ENCODE data around the gene CDH5. TPM values are rescaled to one million over a fixed set of nuclear protein-coding genes. Genes with fewer than 3 reads are reported as not detected.

CDH5 gene
- total RNA-seq, 2 donors from 2014 or later: 0.18 TPM; not detected in 1

DNA sequence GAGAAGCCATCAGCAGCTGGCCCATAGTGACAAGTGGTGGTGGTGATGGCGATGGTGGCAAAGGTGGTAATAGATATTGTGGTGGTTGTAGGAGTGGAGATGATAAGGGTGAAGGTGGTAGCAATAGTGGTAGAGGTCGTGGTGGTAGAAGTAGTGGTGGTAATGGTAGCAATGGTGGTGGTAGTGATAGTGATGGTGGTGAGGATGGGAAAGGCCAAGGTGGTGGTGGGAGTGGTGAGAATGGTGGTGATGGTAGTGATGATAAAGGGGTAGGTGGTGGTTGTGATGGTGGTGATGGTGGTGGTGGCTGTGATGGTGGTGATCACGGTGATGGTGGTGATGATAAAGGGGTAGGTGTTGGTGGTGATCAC lies 13.1 kb downstream of the CDH5 start:
- no peak overlapping the region for H3K27ac Mint-ChIP-seq
- no peaks in the 10 kb centered on the region for H3K27me3 ChIP-seq (ENCODE audit: control insufficient read depth, insufficient read depth, low read length, poor library complexity, severe bottlenecking)
- peaks cover 14% of the 10 kb centered on the region for H3K4me1 Mint-ChIP-seq
- H3K9me3 ChIP-seq (ENCODE audit: control insufficient read depth, low read length): no peaks in the 10 kb centered on the region
- H3K4me1 ChIP-seq (ENCODE audit: control insufficient read depth, insufficient read depth, low read length): no peaks in the 10 kb centered on the region
- H3K9me3 Mint-ChIP-seq: no peaks in the 10 kb centered on the region
- H3K36me3 Mint-ChIP-seq (ENCODE audit: low read depth): no peaks in the 10 kb centered on the region
- no peak for DNase-seq
- no peak overlapping the region for H3K4me3 Mint-ChIP-seq
- no peaks in the 10 kb centered on the region for H3K36me3 ChIP-seq (ENCODE audit: control insufficient read depth, insufficient read depth, low read length)
- no peak for TF ChIP-seq CTCF (conservative IDR thresholded peaks at IDR 0.05)
- no peak overlapping the region for H3K9ac ChIP-seq (ENCODE audit: extremely low read depth, low read length, poor library complexity, severe bottlenecking)
- 92 to 93% methylated on average over 2 to 3 of the region's 3 CpGs for WGBS, 2 experiments (ENCODE audit: insufficient coverage in 1 of 2, insufficient read length in 1 of 2)
- no peak overlapping the region for H3K4me3 ChIP-seq (ENCODE audit: low read length)
- no peaks in the 10 kb centered on the region for H3K27me3 Mint-ChIP-seq (ENCODE audit: insufficient read depth)
- no peak overlapping the region for H3K27ac ChIP-seq (ENCODE audit: low read depth, low read length)

- no peak overlapping the region for H3K27ac ChIP-seq (ENCODE audit: low read depth, low read length)
- H3K4me1 Mint-ChIP-seq: peaks cover 14% of the 10 kb centered on the region
- no peaks in the 10 kb centered on the region for H3K4me1 ChIP-seq (ENCODE audit: control insufficient read depth, insufficient read depth, low read length)
- H3K9me3 Mint-ChIP-seq: no peaks in the 10 kb centered on the region
- no peak overlapping the region for H3K4me3 Mint-ChIP-seq
- no peaks in the 10 kb centered on the region for H3K27me3 Mint-ChIP-seq (ENCODE audit: insufficient read depth)
- no peaks in the 10 kb centered on the region for H3K36me3 ChIP-seq (ENCODE audit: control insufficient read depth, insufficient read depth, low read length)
- H3K9ac ChIP-seq (ENCODE audit: extremely low read depth, low read length, poor library complexity, severe bottlenecking): no peak overlapping the region
- DNase-seq: no peak
- no peak for TF ChIP-seq CTCF (conservative IDR thresholded peaks at IDR 0.05)
- H3K27me3 ChIP-seq (ENCODE audit: control insufficient read depth, insufficient read depth, low read length, poor library complexity, severe bottlenecking): no peaks in the 10 kb centered on the region
- no peaks in the 10 kb centered on the region for H3K9me3 ChIP-seq (ENCODE audit: control insufficient read depth, low read length)
- no peaks in the 10 kb centered on the region for H3K36me3 Mint-ChIP-seq (ENCODE audit: low read depth)
- WGBS, 2 experiments (ENCODE audit: insufficient coverage in 1 of 2, insufficient read length in 1 of 2): 29 to 60% methylated on average over 2 to 3 of the region's 3 CpGs
- H3K27ac Mint-ChIP-seq: no peak overlapping the region
- H3K4me3 ChIP-seq (ENCODE audit: low read length): no peak overlapping the region
These were observed 13.9 kb downstream of the CDH5 start for GRCh38 chr16:66380421-66380820.

- no peaks in the 10 kb centered on the region for H3K9me3 ChIP-seq (ENCODE audit: control insufficient read depth, low read length)
- DNase-seq: no peak
- H3K4me3 ChIP-seq (ENCODE audit: low read length): no peak overlapping the region
- H3K27ac ChIP-seq (ENCODE audit: low read depth, low read length): no peak overlapping the region
- Mint-ChIP-seq H3K27ac (no peak overlapping the region), H3K27me3 (ENCODE audit: insufficient read depth) (no peaks in the 10 kb centered on the region), H3K9me3 (no peaks in the 10 kb centered on the region), H3K4me1 (peaks cover 14% of the 10 kb centered on the region), H3K36me3 (ENCODE audit: low read depth) (no peaks in the 10 kb centered on the region), H3K4me3 (no peak overlapping the region)
- TF ChIP-seq CTCF (conservative IDR thresholded peaks at IDR 0.05): no peak
- 33 to 55% methylated on average over 3 to 5 of the region's 5 CpGs for WGBS, 2 experiments (ENCODE audit: insufficient coverage in 1 of 2, insufficient read length in 1 of 2)
- no peak overlapping the region for H3K9ac ChIP-seq (ENCODE audit: extremely low read depth, low read length, poor library complexity, severe bottlenecking)
- H3K27me3 ChIP-seq (ENCODE audit: control insufficient read depth, insufficient read depth, low read length, poor library complexity, severe bottlenecking): no peaks in the 10 kb centered on the region
- no peaks in the 10 kb centered on the region for H3K36me3 ChIP-seq (ENCODE audit: control insufficient read depth, insufficient read depth, low read length)
- no peaks in the 10 kb centered on the region for H3K4me1 ChIP-seq (ENCODE audit: control insufficient read depth, insufficient read depth, low read length)
These were observed 15.2 kb downstream of the CDH5 start for GRCh38 chr16:66381585-66382170.
